K562 (cell line): ENCODE results near the gene EPHB6. TPM values are rescaled to one million over a fixed set of nuclear protein-coding genes. Genes with fewer than 3 reads are reported as not detected.

Source experiments
- ATAC-seq: fragments of 200-7000 bp; cut with Tn5 transposase; 3 replicates; pipeline ENCODE4 v1.9.1; 2020; ENCODE audit warnings: moderate library complexity
- BruUV-seq: library from RNA; stranded (reverse); fragments of 400-500 nt; replicated peaks from 2 replicates; lab custom pipeline; 2021; lab: Mats Ljungman, UMichigan
- CTCF ChIA-PET: fragments of 300-600 bp; formaldehyde crosslinking; extraction: SDS; loops from one replicate; lab custom pipeline; 2021; ENCODE audit warnings: low intra/inter-chr PET ratio; lab: Yijun Ruan, JAX
- POLR2A ChIA-PET: fragments of 300-600, 350-650 bp; sonication (Branson Sonifier 250); formaldehyde crosslinking; extraction: SDS; loops from one replicate; lab custom pipeline; 2021; ENCODE audit warnings: antibody characterized with exemption, inconsistent platforms; lab: Yijun Ruan, JAX
- DNase-seq, 4 experiments: peaks; one replicate each; pipeline versions ENCODE4 v3.0.0 to v3.0.0-alpha.2; 2011 to 2018; ENCODE audit warnings: low spot score in 3 of 4, mixed read lengths in 3 of 4; ENCODE audit errors: extremely low read depth in 1 of 4
- FAIRE-seq: peaks from 2 replicates; lab custom pipeline; 2011; peaks lifted over from hg19 to GRCh38; lab: Jason Lieb, UNC
- H2AFZ ChIP-seq: 2 replicates; pipeline ENCODE4 v1.6.0; 2011; ENCODE audit warnings: low read depth, low read length, control low read depth, inconsistent platforms
- H3K27ac ChIP-seq: fragments of 200-600 bp; 3 replicates; pipeline ENCODE4 v1.8.0; 2011; ENCODE audit warnings: low read depth, mild to moderate bottlenecking, control low read depth, inconsistent platforms, low read length, moderate library complexity, mixed read lengths; ENCODE audit errors: extremely low read depth
- H3K27me3 ChIP-seq, 2 experiments: fragments of 300-600 bp in 1 of 2; 2 replicates in 1 of 2; 3 replicates in 1 of 2; pipeline versions ENCODE4 v1.6.0 to v1.8.0; 2011; ENCODE audit warnings: inconsistent platforms in 2 of 2, low read length in 2 of 2, mild to moderate bottlenecking in 1 of 2, mixed read lengths in 1 of 2, moderate library complexity in 1 of 2; ENCODE audit not compliant: control insufficient read depth in 2 of 2, insufficient read depth in 2 of 2
- H3K36me3 ChIP-seq: fragments of 300-600 bp; 3 replicates; pipeline ENCODE4 v1.8.0; 2011; ENCODE audit warnings: mild to moderate bottlenecking, low read length, inconsistent platforms; ENCODE audit not compliant: control insufficient read depth, insufficient read depth
- H3K4me1 ChIP-seq, 2 experiments: fragments of 200-600 bp in 1 of 2; replicated peaks in 1 of 2; 2 replicates in 1 of 2; 3 replicates in 1 of 2; pipeline versions ENCODE4 v1.5.1 to v1.8.0; 2011; ENCODE audit warnings: inconsistent platforms in 2 of 2, low read length in 2 of 2, mild to moderate bottlenecking in 1 of 2, mixed read lengths in 1 of 2, moderate library complexity in 1 of 2; ENCODE audit not compliant: control insufficient read depth in 2 of 2, insufficient read depth in 2 of 2
- H3K4me2 ChIP-seq: 2 replicates; pipeline ENCODE4 v1.6.1; 2011; ENCODE audit warnings: low read length, control low read depth, inconsistent platforms, mixed read lengths; ENCODE audit not compliant: insufficient read depth
- H3K4me3 ChIP-seq: fragments of 200-600 bp; sonication (generic), shearing (Covaris generic); 2 replicates; pipeline ENCODE4 v1.5.1; 2016; ENCODE audit warnings: control low read depth, inconsistent platforms
- H3K79me2 ChIP-seq: fragments of 200-600 bp; 3 replicates; pipeline ENCODE4 v1.8.0; 2011; ENCODE audit warnings: low read length, inconsistent platforms; ENCODE audit not compliant: control insufficient read depth, insufficient read depth
- H3K9ac ChIP-seq, 2 experiments: 2 replicates each; pipeline versions ENCODE4 v1.6.0 to v1.6.1; 2011; ENCODE audit warnings: low read depth in 2 of 2, low read length in 2 of 2, control low read depth in 1 of 2, inconsistent platforms in 1 of 2, mild to moderate bottlenecking in 1 of 2, mixed read lengths in 1 of 2; ENCODE audit not compliant: insufficient read depth in 1 of 2
- H3K9me1 ChIP-seq: one replicate; pipeline ENCODE4 v1.6.0; 2011; ENCODE audit warnings: inconsistent platforms, mild to moderate bottlenecking, low read length, moderate library complexity; ENCODE audit not compliant: control insufficient read depth, insufficient read depth
- H3K9me3 ChIP-seq: replicated peaks from 2 replicates; pipeline ENCODE4 v1.5.1; 2011; ENCODE audit warnings: low read depth, low read length, inconsistent platforms; ENCODE audit not compliant: control insufficient read depth, insufficient read depth
- H4K20me1 ChIP-seq: replicated peaks from 2 replicates; pipeline ENCODE4 v1.6.1; 2011; ENCODE audit warnings: low read length, inconsistent platforms, mixed read lengths; ENCODE audit not compliant: control insufficient read depth, insufficient read depth
- CREBBP ChIP-seq: IDR thresholded peaks from one replicate; pipeline ENCODE4 v1.6.1; 2012; ENCODE audit warnings: low read depth, mild to moderate bottlenecking, control low read depth, inconsistent platforms, low read length
- GTF2E2 ChIP-seq: fragments of 200-800 bp; sonication (Bioruptor generic); IDR thresholded peaks from 2 replicates; pipeline ENCODE4 v1.6.1; 2016; ENCODE audit warnings: missing genetic modification characterization, missing compliant biosample characterization
- MAFK ChIP-seq: IDR thresholded peaks from 2 replicates; pipeline ENCODE4 v1.6.1; 2011; ENCODE audit warnings: low read length, improper control_type of control experiment
- PML ChIP-seq: IDR thresholded peaks from 2 replicates; pipeline ENCODE4 v1.6.1; 2012; ENCODE audit warnings: low read length, inconsistent platforms
- ZNF561 ChIP-seq: fragments of 450-650 bp; formaldehyde crosslinking; conservative IDR thresholded peaks from 2 replicates; pipeline ENCODE4 v1.4.0; 2020; ENCODE audit warnings: mild to moderate bottlenecking, moderate library complexity
- WGBS: fragments of 100-300 bp; shearing (Covaris generic); methylation state at CpG from one replicate; pipeline ENCODE4 v1.1.6; 2016; ENCODE audit warnings: low coverage, mixed read lengths; ENCODE audit not compliant: insufficient coverage; ENCODE audit errors: missing lambda C conversion rate; 5-methylcytosine and 5-hydroxymethylcytosine counted together
- in situ Hi-C: fragments of 300-500 bp; cut with MboI; formaldehyde crosslinking; loops from 4 replicates; pipeline ENCODE4 v1.15.0; 2018; ENCODE audit warnings: inconsistent platforms, mixed read lengths
- intact Hi-C: fragments of 100-400 bp; cut with micrococcal nuclease; formaldehyde crosslinking; loops from 2 replicates; pipeline ENCODE4 v1.14.2; 2022
- polyA plus RNA-seq, 8 experiments: library from polyadenylated mRNA; depleted of rRNA in 4 of 8; stranded (reverse) in 5 of 8; unstranded in 3 of 8; fragments of >200 nt; fragmentation: Nextera tagmentation in 2 of 8; fragmentation: Illumina TruSeq in 1 of 8; extraction: Ambion mirVana in 2 of 8; extraction: Trizol in 1 of 8; gene quantifications; 2 replicates each; pipeline versions ENCODE4 v1.2.1 to v1.2.3, GENCODE V29; 2011 to 2014; ENCODE audit warnings: inconsistent platforms in 1 of 8, missing spikeins in 1 of 8
- total RNA-seq, 7 experiments: library from RNA; depleted of rRNA in 6 of 7; stranded (reverse); fragments of >200 nt in 6 of 7; fragmentation: Illumina TruSeq in 2 of 7; extraction: Trizol in 2 of 7; gene quantifications; 2 replicates each; pipeline versions ENCODE4 v1.2.1 to v1.2.3, GENCODE V29; 2011 to 2021; ENCODE audit warnings: low replicate concordance in 1 of 7
- TF ChIP-seq, protein P1 (sequence below): fragments of 250-450 bp; sonication (Bioruptor Pico); IDR thresholded peaks from 2 replicates; pipeline ENCODE4 v1.4.0; 2020; ENCODE audit warnings: mild to moderate bottlenecking, moderate library complexity, borderline replicate concordance
- TF ChIP-seq, protein P2 (sequence below): sonication (generic); formaldehyde crosslinking; IDR thresholded peaks from 2 replicates; pipeline ENCODE4 v1.8.0; 2022; ENCODE audit warnings: mild to moderate bottlenecking, missing genetic modification reagents

EPHB6 gene
- total and polyA plus RNA-seq, 9 of the 15 experiments (the other 6 are each of a cell fraction or from before 2014, with no cell fraction given), result 1.4 to 123 (median 7.6) TPM

DNA sequence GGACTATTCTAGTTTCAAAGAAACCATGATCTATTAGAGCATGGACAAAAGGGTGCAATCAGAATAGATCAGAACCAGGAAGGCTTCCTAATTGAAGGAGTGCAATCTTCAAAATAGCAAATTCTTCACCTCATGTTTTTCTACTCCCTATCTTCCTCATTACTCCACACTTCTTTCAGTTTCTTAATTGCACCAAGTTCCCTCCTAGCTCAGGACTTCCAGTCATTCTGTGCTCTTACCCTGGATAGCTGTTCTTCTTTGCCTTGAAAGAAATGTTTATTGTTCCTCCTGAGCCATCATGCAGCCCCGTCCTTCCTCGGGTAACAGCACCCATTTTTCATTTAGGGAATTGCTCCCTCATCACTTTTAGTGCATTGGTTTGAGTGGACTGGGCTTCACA is 55.6 kb downstream of the EPHB6 start:
- DNase-seq (no peak), ATAC-seq (no peak), FAIRE-seq (no peak)
- no peak for TF ChIP-seq ZNF561 (CRISPR knock-in tag)
- no peak for TF ChIP-seq CREBBP
- TF ChIP-seq GTF2E2, result no peak
- no peak for TF ChIP-seq PML
- TF ChIP-seq, protein P1, sequence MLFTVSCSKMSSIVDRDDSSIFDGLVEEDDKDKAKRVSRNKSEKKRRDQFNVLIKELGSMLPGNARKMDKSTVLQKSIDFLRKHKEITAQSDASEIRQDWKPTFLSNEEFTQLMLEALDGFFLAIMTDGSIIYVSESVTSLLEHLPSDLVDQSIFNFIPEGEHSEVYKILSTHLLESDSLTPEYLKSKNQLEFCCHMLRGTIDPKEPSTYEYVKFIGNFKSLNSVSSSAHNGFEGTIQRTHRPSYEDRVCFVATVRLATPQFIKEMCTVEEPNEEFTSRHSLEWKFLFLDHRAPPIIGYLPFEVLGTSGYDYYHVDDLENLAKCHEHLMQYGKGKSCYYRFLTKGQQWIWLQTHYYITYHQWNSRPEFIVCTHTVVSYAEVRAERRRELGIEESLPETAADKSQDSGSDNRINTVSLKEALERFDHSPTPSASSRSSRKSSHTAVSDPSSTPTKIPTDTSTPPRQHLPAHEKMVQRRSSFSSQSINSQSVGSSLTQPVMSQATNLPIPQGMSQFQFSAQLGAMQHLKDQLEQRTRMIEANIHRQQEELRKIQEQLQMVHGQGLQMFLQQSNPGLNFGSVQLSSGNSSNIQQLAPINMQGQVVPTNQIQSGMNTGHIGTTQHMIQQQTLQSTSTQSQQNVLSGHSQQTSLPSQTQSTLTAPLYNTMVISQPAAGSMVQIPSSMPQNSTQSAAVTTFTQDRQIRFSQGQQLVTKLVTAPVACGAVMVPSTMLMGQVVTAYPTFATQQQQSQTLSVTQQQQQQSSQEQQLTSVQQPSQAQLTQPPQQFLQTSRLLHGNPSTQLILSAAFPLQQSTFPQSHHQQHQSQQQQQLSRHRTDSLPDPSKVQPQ (CRISPR knock-in tag), result no peak
- no peak for TF ChIP-seq MAFK
- TF ChIP-seq, protein P2, sequence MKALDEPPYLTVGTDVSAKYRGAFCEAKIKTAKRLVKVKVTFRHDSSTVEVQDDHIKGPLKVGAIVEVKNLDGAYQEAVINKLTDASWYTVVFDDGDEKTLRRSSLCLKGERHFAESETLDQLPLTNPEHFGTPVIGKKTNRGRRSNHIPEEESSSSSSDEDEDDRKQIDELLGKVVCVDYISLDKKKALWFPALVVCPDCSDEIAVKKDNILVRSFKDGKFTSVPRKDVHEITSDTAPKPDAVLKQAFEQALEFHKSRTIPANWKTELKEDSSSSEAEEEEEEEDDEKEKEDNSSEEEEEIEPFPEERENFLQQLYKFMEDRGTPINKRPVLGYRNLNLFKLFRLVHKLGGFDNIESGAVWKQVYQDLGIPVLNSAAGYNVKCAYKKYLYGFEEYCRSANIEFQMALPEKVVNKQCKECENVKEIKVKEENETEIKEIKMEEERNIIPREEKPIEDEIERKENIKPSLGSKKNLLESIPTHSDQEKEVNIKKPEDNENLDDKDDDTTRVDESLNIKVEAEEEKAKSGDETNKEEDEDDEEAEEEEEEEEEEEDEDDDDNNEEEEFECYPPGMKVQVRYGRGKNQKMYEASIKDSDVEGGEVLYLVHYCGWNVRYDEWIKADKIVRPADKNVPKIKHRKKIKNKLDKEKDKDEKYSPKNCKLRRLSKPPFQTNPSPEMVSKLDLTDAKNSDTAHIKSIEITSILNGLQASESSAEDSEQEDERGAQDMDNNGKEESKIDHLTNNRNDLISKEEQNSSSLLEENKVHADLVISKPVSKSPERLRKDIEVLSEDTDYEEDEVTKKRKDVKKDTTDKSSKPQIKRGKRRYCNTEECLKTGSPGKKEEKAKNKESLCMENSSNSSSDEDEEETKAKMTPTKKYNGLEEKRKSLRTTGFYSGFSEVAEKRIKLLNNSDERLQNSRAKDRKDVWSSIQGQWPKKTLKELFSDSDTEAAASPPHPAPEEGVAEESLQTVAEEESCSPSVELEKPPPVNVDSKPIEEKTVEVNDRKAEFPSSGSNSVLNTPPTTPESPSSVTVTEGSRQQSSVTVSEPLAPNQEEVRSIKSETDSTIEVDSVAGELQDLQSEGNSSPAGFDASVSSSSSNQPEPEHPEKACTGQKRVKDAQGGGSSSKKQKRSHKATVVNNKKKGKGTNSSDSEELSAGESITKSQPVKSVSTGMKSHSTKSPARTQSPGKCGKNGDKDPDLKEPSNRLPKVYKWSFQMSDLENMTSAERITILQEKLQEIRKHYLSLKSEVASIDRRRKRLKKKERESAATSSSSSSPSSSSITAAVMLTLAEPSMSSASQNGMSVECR, result no peak
- 3% methylated on average over 2 of the region's 2 CpGs for WGBS
- BruUV-seq, result no TSS peak
- CTCF ChIA-PET, result interaction anchor here (2.1 kb wide), 1 partner anchor 93 kb away, joined by 7 read pairs; no protein-coding TSS in a partner anchor
- Histone ChIP-seq H3K9me3 (no peaks in the 10 kb centered on the region), H3K36me3 (no peaks in the 10 kb centered on the region), H3K4me1 (peaks cover 4 to 5% of the 10 kb centered on the region in 2 experiments; a peak in 3 of 5 replicates), H3K4me3 (no peak overlapping the region), H3K27me3 (peaks cover 3 to 34% of the 10 kb centered on the region in 2 experiments; a peak in 4 of 5 replicates), H3K79me2 (no peaks in the 10 kb centered on the region), H3K27ac (no peak overlapping the region), H3K9ac (no peak overlapping the region), H3K9me1 (no peaks in the 10 kb centered on the region), H2AFZ (no peak overlapping the region), H4K20me1 (no peaks in the 10 kb centered on the region), H3K4me2 (no peak overlapping the region)
- intact Hi-C loops, result no loop called here
- POLR2A ChIA-PET, result interaction anchor here (0.6 to 1.6 kb wide), 2 partner anchors 9 to 14 kb away, joined by 3 to 4 read pairs; no protein-coding TSS in a partner anchor
- in situ Hi-C loops, result no loop called here
